Breast epithelium (tissue), 3 donors: Measurements from ENCODE around the gene CDC25A.

Experiments
- CTCF ChIP-seq, 3 donors: fragments of 450-650 bp; IDR thresholded peaks; one replicate each; pipeline ENCODE4 v1.5.1; 2016 to 2017; ENCODE audit warnings: antibody characterized with exemption in 3 of 3, mild to moderate bottlenecking in 3 of 3, moderate library complexity in 3 of 3
- POLR2A ChIP-seq: fragments of 450-650 bp; IDR thresholded peaks from one replicate; pipeline ENCODE4 v1.6.1; 2016; ENCODE audit warnings: antibody characterized with exemption, mild to moderate bottlenecking, moderate library complexity

GRCh38 chr3:48155122-48155521 is 33.1 kb downstream of the CDC25A start:
- no peak for TF ChIP-seq POLR2A
- TF ChIP-seq CTCF (IDR thresholded peaks at IDR 0.05): no peak
